PC-9 (cell line): ENCODE results near the gene ABCF3.

ENCODE experiments used
- EZH2 ChIP-seq: fragments of 200-600 bp; sonication (generic); IDR thresholded peaks from 2 replicates; pipeline ENCODE4 v1.8.0; 2017; ENCODE audit warnings: antibody characterized with exemption, low read depth
- TF ChIP-seq, protein P1 (sequence below): fragments of 200-600 bp; sonication (generic); conservative IDR thresholded peaks from 2 replicates; pipeline ENCODE4 v1.6.1; 2017; ENCODE audit warnings: mixed run types, antibody characterized with exemption, mild to moderate bottlenecking, moderate library complexity

DNA sequence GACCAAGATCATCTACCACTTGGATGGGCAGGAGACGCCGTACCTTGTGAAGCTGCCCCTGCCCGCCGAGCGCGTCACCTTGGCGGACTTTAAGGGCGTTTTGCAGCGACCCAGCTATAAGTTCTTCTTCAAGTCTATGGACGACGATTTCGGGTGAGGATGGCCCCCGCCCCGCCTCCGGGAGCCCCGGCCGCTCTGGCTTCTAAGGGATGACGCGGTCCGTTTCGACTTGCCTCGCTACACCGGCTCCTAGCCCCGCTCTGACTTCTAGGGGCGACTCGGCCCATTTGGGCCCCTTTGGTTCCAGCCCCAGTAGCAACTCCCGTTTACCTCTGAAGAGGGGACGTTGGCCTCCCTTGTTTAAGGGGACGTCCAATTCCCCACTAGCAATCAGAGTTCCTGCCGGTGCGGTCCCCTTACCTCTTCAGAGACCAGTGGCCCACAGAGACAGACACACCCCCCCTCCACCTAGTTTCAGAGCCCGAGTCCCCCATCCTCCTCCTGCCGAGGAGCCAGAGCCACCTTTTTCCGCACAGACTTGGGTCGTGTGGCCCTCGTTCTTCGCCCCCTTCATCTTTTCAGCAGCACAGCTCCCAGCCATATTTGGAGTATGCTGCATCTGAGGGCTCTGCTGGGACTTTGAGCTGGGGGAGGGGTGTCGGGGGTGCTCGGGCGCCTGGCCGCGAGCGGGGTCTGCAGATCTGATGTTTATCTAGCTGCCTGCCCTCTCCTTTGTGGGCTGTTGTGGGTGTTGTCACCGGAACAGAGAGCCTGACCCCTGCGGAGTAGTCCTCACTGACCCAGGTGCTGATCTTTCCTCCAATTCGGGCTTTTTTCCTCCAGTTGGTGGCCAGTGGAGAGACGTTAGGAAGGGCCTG, 30.1 kb upstream of the ABCF3 start:
- TF ChIP-seq, protein P1, sequence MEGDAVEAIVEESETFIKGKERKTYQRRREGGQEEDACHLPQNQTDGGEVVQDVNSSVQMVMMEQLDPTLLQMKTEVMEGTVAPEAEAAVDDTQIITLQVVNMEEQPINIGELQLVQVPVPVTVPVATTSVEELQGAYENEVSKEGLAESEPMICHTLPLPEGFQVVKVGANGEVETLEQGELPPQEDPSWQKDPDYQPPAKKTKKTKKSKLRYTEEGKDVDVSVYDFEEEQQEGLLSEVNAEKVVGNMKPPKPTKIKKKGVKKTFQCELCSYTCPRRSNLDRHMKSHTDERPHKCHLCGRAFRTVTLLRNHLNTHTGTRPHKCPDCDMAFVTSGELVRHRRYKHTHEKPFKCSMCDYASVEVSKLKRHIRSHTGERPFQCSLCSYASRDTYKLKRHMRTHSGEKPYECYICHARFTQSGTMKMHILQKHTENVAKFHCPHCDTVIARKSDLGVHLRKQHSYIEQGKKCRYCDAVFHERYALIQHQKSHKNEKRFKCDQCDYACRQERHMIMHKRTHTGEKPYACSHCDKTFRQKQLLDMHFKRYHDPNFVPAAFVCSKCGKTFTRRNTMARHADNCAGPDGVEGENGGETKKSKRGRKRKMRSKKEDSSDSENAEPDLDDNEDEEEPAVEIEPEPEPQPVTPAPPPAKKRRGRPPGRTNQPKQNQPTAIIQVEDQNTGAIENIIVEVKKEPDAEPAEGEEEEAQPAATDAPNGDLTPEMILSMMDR: no peak
- TF ChIP-seq EZH2: no peak
